Upper lobe of right lung (tissue), 1 donor: ENCODE measurements around the gene CDPF1. TPM values are rescaled to one million over a fixed set of nuclear protein-coding genes. Genes with fewer than 3 reads are reported as not detected.

Source experiments
- ATAC-seq: fragments of 200-7000 bp; cut with Tn5 transposase; one replicate; pipeline ENCODE4 v1.9.1; 2020; ENCODE audit warnings: mild to moderate bottlenecking, moderate library complexity
- DNase-seq: peaks from one replicate; pipeline ENCODE4 v3.0.0-alpha.2; 2020
- H3K27ac ChIP-seq: fragments of 200-600 bp; one replicate; pipeline ENCODE4 v1.8.0; 2022
- H3K27me3 ChIP-seq: fragments of 200-600 bp; one replicate; pipeline ENCODE4 v1.8.0; 2022; ENCODE audit warnings: mild to moderate bottlenecking
- H3K36me3 ChIP-seq: fragments of 200-600 bp; one replicate; pipeline ENCODE4 v1.8.0; 2022
- H3K4me1 ChIP-seq: fragments of 200-600 bp; one replicate; pipeline ENCODE4 v1.8.0; 2022
- H3K4me3 ChIP-seq: fragments of 200-600 bp; one replicate; pipeline ENCODE4 v1.8.0; 2022; ENCODE audit warnings: mild to moderate bottlenecking
- H3K9me3 ChIP-seq: fragments of 200-600 bp; one replicate; pipeline ENCODE4 v1.8.0; 2022
- intact Hi-C: fragments of 100-400 bp; cut with DNase I; formaldehyde crosslinking; loops from one replicate; pipeline ENCODE4 v1.11.0; 2022
- total RNA-seq: library from RNA; stranded (reverse); fragmentation: NEBNext Ultra II Directional; extraction: Animal tissue kit (Norgen Biotek cat#: 25700); gene quantifications from one replicate; pipeline ENCODE4 v1.2.1, GENCODE V29; 2021
- TF ChIP-seq, protein P1 (sequence below): fragments of 200-600 bp; IDR thresholded peaks from one replicate; pipeline ENCODE4 v1.8.0; 2022; ENCODE audit warnings: antibody characterized with exemption
- donor health status: DM: no; HTN: yes; CAD: no; lungs with severe emphysema.

CDPF1 gene
- total RNA-seq, 1 donor from 2014 or later = 9.0 TPM

DNA sequence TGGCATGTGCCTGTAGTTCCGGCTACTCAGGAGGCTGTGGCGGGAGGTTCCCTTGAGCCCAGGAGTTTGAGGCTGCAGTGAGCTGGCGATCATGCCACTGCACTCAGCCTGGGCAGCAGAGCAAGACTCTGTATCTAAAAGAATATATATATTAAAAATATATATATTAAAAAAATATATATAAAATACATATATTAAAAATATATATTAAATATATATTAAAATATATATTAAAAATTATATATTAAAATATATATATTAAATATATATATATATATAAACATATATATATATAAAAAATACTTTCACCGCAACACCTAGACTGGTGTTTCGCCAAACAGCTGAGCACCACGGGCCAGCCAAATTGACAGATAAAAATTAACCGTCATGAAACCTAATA lies 26.5 kb upstream of the CDPF1 start:
- Histone ChIP-seq H3K27ac (no peak overlapping the region), H3K9me3 (no peaks in the 10 kb centered on the region), H3K4me1 (no peaks in the 10 kb centered on the region), H3K36me3 (peaks cover 95% of the 10 kb centered on the region), H3K4me3 (no peak overlapping the region), H3K27me3 (no peaks in the 10 kb centered on the region)
- DNase-seq (no peak), ATAC-seq (no peak)
- TF ChIP-seq, protein P1, sequence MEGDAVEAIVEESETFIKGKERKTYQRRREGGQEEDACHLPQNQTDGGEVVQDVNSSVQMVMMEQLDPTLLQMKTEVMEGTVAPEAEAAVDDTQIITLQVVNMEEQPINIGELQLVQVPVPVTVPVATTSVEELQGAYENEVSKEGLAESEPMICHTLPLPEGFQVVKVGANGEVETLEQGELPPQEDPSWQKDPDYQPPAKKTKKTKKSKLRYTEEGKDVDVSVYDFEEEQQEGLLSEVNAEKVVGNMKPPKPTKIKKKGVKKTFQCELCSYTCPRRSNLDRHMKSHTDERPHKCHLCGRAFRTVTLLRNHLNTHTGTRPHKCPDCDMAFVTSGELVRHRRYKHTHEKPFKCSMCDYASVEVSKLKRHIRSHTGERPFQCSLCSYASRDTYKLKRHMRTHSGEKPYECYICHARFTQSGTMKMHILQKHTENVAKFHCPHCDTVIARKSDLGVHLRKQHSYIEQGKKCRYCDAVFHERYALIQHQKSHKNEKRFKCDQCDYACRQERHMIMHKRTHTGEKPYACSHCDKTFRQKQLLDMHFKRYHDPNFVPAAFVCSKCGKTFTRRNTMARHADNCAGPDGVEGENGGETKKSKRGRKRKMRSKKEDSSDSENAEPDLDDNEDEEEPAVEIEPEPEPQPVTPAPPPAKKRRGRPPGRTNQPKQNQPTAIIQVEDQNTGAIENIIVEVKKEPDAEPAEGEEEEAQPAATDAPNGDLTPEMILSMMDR = no peak
- intact Hi-C loops = no loop called here

DNA sequence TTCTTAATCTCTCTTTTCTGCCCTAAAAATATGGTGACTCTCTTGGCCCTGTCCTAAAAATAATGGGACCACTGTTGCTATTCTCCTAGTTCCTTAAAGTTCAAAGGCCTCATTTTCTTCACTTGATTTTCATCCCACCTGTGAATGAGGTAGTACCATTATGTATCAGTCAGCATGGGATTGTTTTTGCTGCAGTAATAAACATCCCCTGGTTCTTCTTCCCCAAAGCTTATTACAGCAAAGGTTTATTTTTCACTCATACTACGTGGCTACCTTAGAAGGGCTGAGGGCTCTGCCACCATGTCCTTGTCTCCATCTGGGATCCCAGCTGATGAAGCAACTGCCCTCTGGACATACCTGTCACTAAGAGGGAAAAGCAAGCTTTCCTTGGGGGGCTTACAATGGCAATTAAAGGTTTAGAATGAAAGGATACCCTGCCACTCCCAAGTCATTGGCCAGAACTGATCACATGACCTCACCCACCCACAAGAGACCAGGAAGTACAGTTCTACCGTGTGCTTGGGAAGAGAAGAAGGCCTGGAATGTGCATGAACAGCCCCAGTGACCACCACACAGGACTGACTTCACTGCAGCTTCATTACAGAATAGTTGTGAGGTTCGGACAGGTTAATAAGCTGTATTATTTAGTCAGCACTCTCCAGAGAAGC lies 25.5 kb upstream of the CDPF1 start:
- TF ChIP-seq, protein P1 = no peak
- no peak overlapping the region for H3K4me3 ChIP-seq
- H3K9me3 ChIP-seq = no peaks in the 10 kb centered on the region
- no peaks in the 10 kb centered on the region for H3K27me3 ChIP-seq
- H3K36me3 ChIP-seq = peaks cover 85% of the 10 kb centered on the region
- intact Hi-C loops = no loop called here
- H3K4me1 ChIP-seq = no peaks in the 10 kb centered on the region
- DNase-seq (no peak), ATAC-seq (peak; percentile 49)
- no peak overlapping the region for H3K27ac ChIP-seq

DNA sequence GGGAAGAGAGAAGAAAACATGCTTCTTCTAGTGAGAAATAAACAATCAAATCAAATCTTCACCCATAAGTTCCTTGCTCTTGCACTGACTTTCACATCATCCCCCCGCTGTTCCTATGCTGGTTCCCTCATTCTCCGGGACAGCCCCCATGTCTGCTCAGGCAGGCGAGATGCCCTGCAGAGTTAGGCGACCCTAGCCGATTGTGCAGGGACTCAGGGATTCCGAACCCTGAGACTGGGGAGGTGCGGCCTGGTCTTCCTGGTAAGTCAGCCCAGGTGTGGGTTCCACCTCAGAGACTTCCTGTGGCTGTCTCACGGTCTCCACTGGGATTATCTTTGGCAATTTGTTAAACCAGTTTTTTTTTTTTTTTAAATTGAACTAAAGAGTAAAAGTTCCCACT lies 24.3 kb upstream of the CDPF1 start:
- no peak for DNase-seq
- Histone ChIP-seq H3K4me3 (no peak overlapping the region), H3K36me3 (peaks cover 73% of the 10 kb centered on the region)

DNA sequence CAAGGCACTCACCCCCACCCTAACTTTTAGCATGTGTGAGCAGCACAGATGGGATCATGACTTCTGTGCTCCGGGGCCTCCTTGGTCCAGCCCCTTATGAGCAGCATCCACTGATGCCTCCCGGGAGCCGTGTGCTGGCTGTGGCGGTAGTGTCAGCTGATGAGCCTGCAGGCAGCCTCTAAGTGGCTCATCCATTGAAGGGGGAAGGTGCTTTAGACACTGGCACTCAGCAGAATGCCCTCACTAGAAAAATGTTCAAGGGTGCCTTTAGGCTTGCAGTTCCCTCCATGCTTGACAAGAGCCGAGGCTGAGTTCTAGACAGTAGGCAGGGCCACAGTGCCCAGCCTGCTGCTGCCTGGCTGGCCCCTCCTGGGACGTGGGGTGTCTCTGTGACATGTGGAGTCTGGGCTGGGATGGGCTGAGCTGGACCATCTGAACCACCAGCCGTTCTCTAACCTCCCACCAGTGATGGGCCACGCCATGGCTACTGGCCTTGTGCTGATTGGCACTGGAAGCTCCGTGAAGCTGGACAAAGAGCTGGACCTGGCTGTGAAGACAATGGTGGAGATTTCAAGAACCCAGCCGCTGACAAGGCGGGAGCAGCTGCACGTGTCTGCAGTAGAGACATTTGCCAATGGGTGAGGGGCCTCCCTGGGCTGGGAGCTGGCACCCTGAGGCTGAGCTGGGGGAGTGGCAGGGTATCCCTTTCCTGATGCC lies 23.5 kb upstream of the CDPF1 start:
- TF ChIP-seq, protein P1 = no peak
- H3K27ac ChIP-seq = no peak overlapping the region
- no peaks in the 10 kb centered on the region for H3K27me3 ChIP-seq
- ATAC-seq = no peak
- H3K36me3 ChIP-seq = peaks cover 65% of the 10 kb centered on the region
- H3K9me3 ChIP-seq = no peaks in the 10 kb centered on the region
- no peak overlapping the region for H3K4me3 ChIP-seq
- intact Hi-C loops = no loop called here
- no peak for DNase-seq
- peaks cover 14% of the 10 kb centered on the region for H3K4me1 ChIP-seq

More for the DNA sequence above, 24.3 kb upstream of the CDPF1 start:
- Histone ChIP-seq H3K4me1 (peaks cover 6% of the 10 kb centered on the region), H3K27ac (no peak overlapping the region), H3K9me3 (no peaks in the 10 kb centered on the region), H3K27me3 (no peaks in the 10 kb centered on the region)
- no peak for ATAC-seq
- intact Hi-C loops = no loop called here
- TF ChIP-seq, protein P1 = no peak

DNA sequence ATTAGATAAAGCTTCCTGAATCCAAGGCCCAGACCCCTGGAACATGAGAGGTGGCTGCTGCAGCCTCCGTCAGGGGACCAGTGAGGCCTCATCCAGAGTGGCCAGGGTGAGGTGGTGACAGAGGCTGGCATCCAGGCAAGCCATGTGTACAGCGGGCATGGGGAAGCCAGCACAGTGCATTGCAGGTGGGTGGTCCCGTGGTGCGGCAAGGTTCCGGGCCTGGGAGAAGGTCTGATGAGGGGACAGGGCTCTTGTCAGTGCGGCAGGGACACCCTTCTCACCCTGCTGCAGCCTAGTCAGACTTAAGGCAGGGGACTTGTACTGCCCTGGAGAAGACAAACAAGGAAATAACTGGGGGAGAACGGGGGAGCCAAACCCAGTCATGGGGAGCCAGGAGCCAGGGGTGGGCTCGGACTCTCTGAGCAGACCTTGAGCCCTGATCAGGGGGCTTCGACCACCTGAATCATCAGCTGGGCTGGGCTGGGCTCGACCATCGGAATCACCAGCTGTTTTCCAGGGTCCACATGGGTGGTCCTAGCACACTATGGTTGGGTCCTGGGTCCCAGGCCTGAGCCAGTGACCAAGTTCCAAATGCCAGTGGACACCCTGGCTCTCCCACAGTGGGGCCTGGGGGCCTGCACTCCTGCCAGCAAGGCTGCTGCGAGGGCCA lies 22.8 kb upstream of the CDPF1 start:
- peaks cover 58% of the 10 kb centered on the region for H3K36me3 ChIP-seq
- H3K27me3 ChIP-seq = no peaks in the 10 kb centered on the region
- TF ChIP-seq, protein P1 = no peak
- H3K27ac ChIP-seq = no peak overlapping the region
- peaks cover 19% of the 10 kb centered on the region for H3K4me1 ChIP-seq
- DNase-seq = no peak
- ATAC-seq = no peak
- H3K4me3 ChIP-seq = no peak overlapping the region
- intact Hi-C loops = no loop called here
- H3K9me3 ChIP-seq = no peaks in the 10 kb centered on the region
